ENCODE results near the gene SCN3A. TPM values are rescaled to one million over a fixed set of nuclear protein-coding genes. Genes with fewer than 3 reads are reported as not detected.

SCN3A gene
- total and polyA plus RNA-seq, 2 of the 13 experiments (the other 11 are each of a cell fraction or from before 2014, with no cell fraction given), result not detected

DNA sequence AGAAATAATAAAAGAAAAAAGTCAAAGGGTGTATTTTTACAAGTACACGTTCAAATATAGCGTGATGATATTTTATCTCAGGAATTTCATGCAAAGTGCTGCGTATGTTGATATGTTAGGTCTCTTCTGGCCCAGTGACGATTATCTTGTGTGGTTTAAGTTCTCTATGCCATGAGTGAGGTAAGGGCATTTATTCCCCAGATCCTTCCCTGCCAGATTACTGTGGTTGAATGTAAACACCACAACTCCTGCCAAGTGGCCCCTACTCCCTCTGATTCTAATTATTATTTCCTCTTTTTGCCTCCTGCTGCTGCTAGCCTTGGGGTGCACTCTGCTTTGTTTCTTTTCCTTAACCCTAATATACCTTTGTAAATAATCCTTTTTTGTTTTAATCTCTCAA, 47.5 kb upstream of the SCN3A start (continued):
- TF ChIP-seq, protein P1, sequence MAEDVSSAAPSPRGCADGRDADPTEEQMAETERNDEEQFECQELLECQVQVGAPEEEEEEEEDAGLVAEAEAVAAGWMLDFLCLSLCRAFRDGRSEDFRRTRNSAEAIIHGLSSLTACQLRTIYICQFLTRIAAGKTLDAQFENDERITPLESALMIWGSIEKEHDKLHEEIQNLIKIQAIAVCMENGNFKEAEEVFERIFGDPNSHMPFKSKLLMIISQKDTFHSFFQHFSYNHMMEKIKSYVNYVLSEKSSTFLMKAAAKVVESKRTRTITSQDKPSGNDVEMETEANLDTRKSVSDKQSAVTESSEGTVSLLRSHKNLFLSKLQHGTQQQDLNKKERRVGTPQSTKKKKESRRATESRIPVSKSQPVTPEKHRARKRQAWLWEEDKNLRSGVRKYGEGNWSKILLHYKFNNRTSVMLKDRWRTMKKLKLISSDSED (CRISPR knock-in tag; IDR thresholded peaks at IDR 0.05), result no peak

DNA sequence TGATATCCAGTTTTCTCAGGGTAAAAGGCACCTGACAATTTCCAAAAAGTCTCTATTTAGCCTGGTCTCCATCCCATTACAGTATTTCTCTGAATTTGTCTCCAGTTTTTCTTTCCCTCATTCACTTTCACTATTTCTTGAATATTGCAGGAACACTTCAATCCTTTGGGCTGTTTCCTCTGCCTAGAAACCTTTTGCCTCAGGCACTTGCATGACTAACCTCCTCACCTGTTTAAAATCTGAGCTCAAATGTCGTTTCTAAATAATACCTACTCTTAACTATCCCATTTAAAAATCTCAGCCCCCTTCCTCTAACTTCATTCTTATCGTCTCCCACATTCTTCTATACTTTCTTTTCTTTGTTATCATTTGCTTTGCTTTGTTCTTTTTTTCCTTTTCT, 44.4 kb upstream of the SCN3A start:
- ATAC-seq, result no peak
- no peak overlapping the region for H3K27ac ChIP-seq (ENCODE audit: extremely low read length, insufficient read depth, low read length)
- in situ Hi-C loops (cut with HindIII; ENCODE audit: extremely low pct_ligation_motif_present, low pct_unique_long_range_greater_than_20kb), result no loop called here
- TF ChIP-seq JARID2 (CRISPR knock-in tag; IDR thresholded peaks at IDR 0.05; ENCODE audit: insufficient replicate concordance), result no peak
- no peak for TF ChIP-seq SRSF4 (IDR thresholded peaks at IDR 0.05; ENCODE audit: low read depth, low read length, poor library complexity, severe bottlenecking)
- TF ChIP-seq TSC22D2 (CRISPR knock-in tag; IDR thresholded peaks at IDR 0.05; ENCODE audit: borderline replicate concordance), result no peak
- no peak for TF ChIP-seq ZNF772 (CRISPR knock-in tag; IDR thresholded peaks at IDR 0.05)
- TF ChIP-seq NFE2 (CRISPR knock-in tag; IDR thresholded peaks at IDR 0.05), result no peak
- TF ChIP-seq AHR (CRISPR knock-in tag; IDR thresholded peaks at IDR 0.05), result no peak
- TF ChIP-seq MEIS1 (CRISPR knock-in tag; IDR thresholded peaks at IDR 0.05; ENCODE audit: borderline replicate concordance), result no peak
- TF ChIP-seq ELF1 (CRISPR knock-in tag; IDR thresholded peaks at IDR 0.05), result no peak
- no peak for TF ChIP-seq WIZ (CRISPR knock-in tag; IDR thresholded peaks at IDR 0.05)
- no peak for TF ChIP-seq ZSCAN20 (CRISPR knock-in tag; IDR thresholded peaks at IDR 0.05; ENCODE audit: borderline replicate concordance)
- no peak for DNase-seq (ENCODE audit: low spot score)
- ChIA-PET POLR2A (no interaction called here), CTCF (ENCODE audit: low intra/inter-chr PET ratio, low total read pairs) (no interaction called here)
- no peak overlapping the region for H3K4me2 ChIP-seq (ENCODE audit: low read depth, low read length)
- no peaks in the 10 kb centered on the region for H3K79me2 ChIP-seq (ENCODE audit: insufficient read depth, low read length)
- H3K9me3 ChIP-seq (ENCODE audit: low read length), result no peaks in the 10 kb centered on the region
- 1% methylated on average over 2 of the region's 2 CpGs for WGBS (ENCODE audit: low lambda C conversion rate)
- BruUV-seq (replicated peaks), result no TSS peak
- FAIRE-seq, result no peak
- no peak overlapping the region for H3K9ac ChIP-seq (ENCODE audit: insufficient read depth, low read depth, low read length)
- H2AFZ ChIP-seq (ENCODE audit: low read length), result no peak overlapping the region
- H3K36me3 ChIP-seq (replicated peaks in 1 of 2; ENCODE audit: control insufficient read depth in 1 of 2, insufficient read depth in 2 of 2, low read length in 2 of 2), result no peaks in the 10 kb centered on the region
- H3K27me3 ChIP-seq (ENCODE audit: control insufficient read depth in 1 of 2, insufficient read depth in 2 of 2, low read length in 2 of 2), result no peaks in the 10 kb centered on the region
- no peaks in the 10 kb centered on the region for H4K20me1 ChIP-seq (ENCODE audit: insufficient read depth, low read length)
- no peak overlapping the region for H3K4me3 ChIP-seq (replicated peaks in 1 of 3; ENCODE audit: insufficient read depth in 1 of 3, low read depth in 2 of 3, low read length in 3 of 3)
- intact Hi-C loops (cut with micrococcal nuclease; ENCODE audit: unreplicated experiment), result no loop called here
- H3K4me1 ChIP-seq (ENCODE audit: insufficient read depth, low read length), result no peaks in the 10 kb centered on the region

Data from HepG2 (cell line).